H1 (cell line): Measurements from ENCODE around the gene LIFR. TPM values are rescaled to one million over a fixed set of nuclear protein-coding genes. Genes with fewer than 3 reads are reported as not detected.

Experiments used
- CTCF ChIA-PET: fragments of 300-600 bp; sonication (Branson Sonifier 250); formaldehyde crosslinking; loops from one replicate; lab custom pipeline; 2021; ENCODE audit not compliant: partially characterized antibody; lab: Charles Lee
- POLR2A ChIA-PET: fragments of 300-600 bp; sonication (Branson Sonifier 250); formaldehyde crosslinking; loops from one replicate; lab custom pipeline; 2021; ENCODE audit warnings: inconsistent platforms; ENCODE audit not compliant: partially characterized antibody; lab: Charles Lee
- DNase-seq, 2 experiments: peaks; one replicate each; pipeline versions ENCODE4 v3.0.0 to v3.0.0-alpha.2; 2010 to 2022; ENCODE audit warnings: low spot score in 2 of 2, low read depth in 1 of 2, mixed read lengths in 1 of 2
- FAIRE-seq: peaks from 2 replicates; lab custom pipeline; 2011; peaks lifted over from hg19 to GRCh38; lab: Jason Lieb, UNC
- H2AFZ ChIP-seq: 2 replicates; pipeline ENCODE4 v1.8.1; 2012; ENCODE audit warnings: low read length, inconsistent platforms
- H2AK5ac ChIP-seq: 2 replicates; pipeline ENCODE4 v1.6.1; 2013; ENCODE audit warnings: low read depth, low read length
- H2BK120ac ChIP-seq: replicated peaks from 2 replicates; pipeline ENCODE3; 2013; ENCODE audit warnings: low read depth, low read length, inconsistent platforms
- H2BK12ac ChIP-seq: 2 replicates; pipeline ENCODE4 v1.6.1; 2013; ENCODE audit warnings: low read depth, low read length
- H2BK15ac ChIP-seq: 2 replicates; pipeline ENCODE4 v1.6.1; 2013; ENCODE audit warnings: low read length
- H2BK20ac ChIP-seq: 2 replicates; pipeline ENCODE4 v1.6.1; 2013; ENCODE audit warnings: low read length
- H2BK5ac ChIP-seq: 2 replicates; pipeline ENCODE4 v1.6.1; 2013; ENCODE audit warnings: low read depth, low read length
- H3K14ac ChIP-seq: 2 replicates; pipeline ENCODE4 v1.6.1; 2013; ENCODE audit warnings: inconsistent platforms; ENCODE audit not compliant: insufficient read length
- H3K18ac ChIP-seq: 2 replicates; pipeline ENCODE4 v1.6.1; 2013; ENCODE audit warnings: low read length; ENCODE audit errors: extremely low read depth
- H3K23ac ChIP-seq: 2 replicates; pipeline ENCODE4 v1.6.1; 2013; ENCODE audit warnings: inconsistent platforms; ENCODE audit not compliant: insufficient read length
- H3K23me2 ChIP-seq: 2 replicates; pipeline ENCODE4 v1.6.1; 2013; ENCODE audit warnings: low read depth, low read length
- H3K27ac ChIP-seq: 2 replicates; pipeline ENCODE4 v1.6.1; 2011; ENCODE audit warnings: low read depth, low read length, inconsistent platforms
- H3K27me3 ChIP-seq, 4 experiments: replicated peaks in 1 of 4; 1 replicate in 1 of 4; 2 replicates in 3 of 4; pipeline versions ENCODE4 v1.6.1 to v1.8.1; 2011 to 2013; ENCODE audit warnings: low read length in 3 of 4, mild to moderate bottlenecking in 3 of 4, inconsistent platforms in 2 of 4, mixed read lengths in 2 of 4, moderate library complexity in 1 of 4; ENCODE audit not compliant: control insufficient read depth in 3 of 4, insufficient read depth in 3 of 4; ENCODE audit errors: extremely low read depth in 1 of 4
- H3K36me3 ChIP-seq, 4 experiments: 2 replicates each; pipeline versions ENCODE4 v1.6.1 to v1.8.1; 2011 to 2013; ENCODE audit warnings: mild to moderate bottlenecking in 4 of 4, low read length in 3 of 4, moderate library complexity in 2 of 4, control low read depth in 1 of 4, inconsistent platforms in 1 of 4; ENCODE audit not compliant: insufficient read depth in 4 of 4, control insufficient read depth in 2 of 4
- H3K4ac ChIP-seq: replicated peaks from 2 replicates; pipeline ENCODE3; 2013; ENCODE audit warnings: low read length, low read depth, mixed read lengths, inconsistent platforms; ENCODE audit not compliant: insufficient read length
- H3K4me1 ChIP-seq, 4 experiments: replicated peaks in 1 of 4; 1 replicate in 1 of 4; 2 replicates in 3 of 4; pipeline versions ENCODE4 v1.6.1 to v1.8.1; 2011 to 2013; ENCODE audit warnings: low read length in 3 of 4, inconsistent platforms in 2 of 4, mixed read lengths in 1 of 4; ENCODE audit not compliant: insufficient read depth in 4 of 4, control insufficient read depth in 3 of 4
- H3K4me2 ChIP-seq, 2 experiments: 2 replicates each; pipeline versions ENCODE4 v1.6.1 to v1.8.1; 2011 to 2013; ENCODE audit warnings: low read depth in 2 of 2, low read length in 2 of 2, control low read depth in 1 of 2, inconsistent platforms in 1 of 2, mild to moderate bottlenecking in 1 of 2; ENCODE audit not compliant: insufficient read depth in 1 of 2
- H3K4me3 ChIP-seq, 4 experiments: fragments of 200-600, 300-600 bp in 1 of 4; sonication (generic), shearing (Covaris generic), sonication (Bioruptor Twin) in 1 of 4; 2 replicates each; pipeline versions ENCODE4 v1.5.1 to v1.8.1; 2011 to 2016; ENCODE audit warnings: low read length in 4 of 4, low read depth in 3 of 4, control low read depth in 2 of 4, inconsistent platforms in 2 of 4, mild to moderate bottlenecking in 2 of 4, mixed read lengths in 1 of 4, moderate library complexity in 1 of 4; ENCODE audit not compliant: insufficient read depth in 2 of 4; ENCODE audit errors: extremely low read depth in 1 of 4
- H3K56ac ChIP-seq: replicated peaks from 2 replicates; pipeline ENCODE3; 2013; ENCODE audit warnings: low read depth, mild to moderate bottlenecking, mixed read lengths, low read length, inconsistent platforms; ENCODE audit not compliant: insufficient read length
- H3K79me1 ChIP-seq: 2 replicates; pipeline ENCODE4 v1.6.1; 2013; ENCODE audit warnings: low read depth, low read length, control low read depth
- H3K79me2 ChIP-seq, 2 experiments: 2 replicates each; pipeline versions ENCODE4 v1.6.1 to v1.8.1; 2012 to 2013; ENCODE audit warnings: low read length in 2 of 2, mild to moderate bottlenecking in 2 of 2, inconsistent platforms in 1 of 2; ENCODE audit not compliant: insufficient read depth in 2 of 2, control insufficient read depth in 1 of 2
- H3K9ac ChIP-seq, 4 experiments: replicated peaks in 1 of 4; 1 replicate in 1 of 4; 2 replicates in 3 of 4; pipeline versions ENCODE4 v1.6.1 to v1.8.1; 2011 to 2013; ENCODE audit warnings: low read depth in 3 of 4, low read length in 3 of 4, control low read depth in 2 of 4, mild to moderate bottlenecking in 2 of 4, moderate library complexity in 2 of 4, inconsistent platforms in 1 of 4; ENCODE audit errors: extremely low read depth in 1 of 4
- H3K9me3 ChIP-seq, 2 experiments: 2 replicates each; pipeline versions ENCODE4 v1.6.1 to v1.8.1; 2012 to 2013; ENCODE audit warnings: mild to moderate bottlenecking in 2 of 2, moderate library complexity in 2 of 2, control low read depth in 1 of 2, inconsistent platforms in 1 of 2, low read depth in 1 of 2, low read length in 1 of 2, mixed read lengths in 1 of 2; ENCODE audit not compliant: insufficient read depth in 2 of 2
- H4K20me1 ChIP-seq, 2 experiments: replicated peaks in 1 of 2; 2 replicates each; pipeline versions ENCODE3 to v1.8.1; 2011 to 2013; ENCODE audit warnings: inconsistent platforms in 2 of 2, low read length in 2 of 2, mild to moderate bottlenecking in 1 of 2; ENCODE audit not compliant: insufficient read depth in 2 of 2, control insufficient read depth in 1 of 2
- H4K5ac ChIP-seq: 2 replicates; pipeline ENCODE4 v1.6.1; 2013; ENCODE audit warnings: low read length, low read depth, mixed read lengths, inconsistent platforms; ENCODE audit not compliant: insufficient read length
- H4K8ac ChIP-seq: 2 replicates; pipeline ENCODE4 v1.8.0; 2013; ENCODE audit warnings: mild to moderate bottlenecking, moderate library complexity, low read length, inconsistent platforms; ENCODE audit not compliant: insufficient read depth; ENCODE audit errors: extremely low read depth
- H4K91ac ChIP-seq: replicated peaks from 2 replicates; pipeline ENCODE3; 2013; ENCODE audit warnings: low read length, mixed read lengths, inconsistent platforms; ENCODE audit not compliant: insufficient read length
- CHD2 ChIP-seq: IDR thresholded peaks from 2 replicates; pipeline ENCODE4 v1.6.1; 2012; ENCODE audit warnings: low read length, improper control_type of control experiment
- CREB1 ChIP-seq: IDR thresholded peaks from 2 replicates; pipeline ENCODE4 v1.6.1; 2012; ENCODE audit warnings: inconsistent platforms
- CTBP2 ChIP-seq: IDR thresholded peaks from 2 replicates; pipeline ENCODE4 v1.7.0; 2011; ENCODE audit warnings: borderline replicate concordance, mild to moderate bottlenecking, moderate library complexity, mixed read lengths, low read length; ENCODE audit not compliant: insufficient read depth, insufficient read length
- EP300 ChIP-seq, 2 experiments: IDR thresholded peaks; 1 replicate in 1 of 2; 2 replicates in 1 of 2; pipeline ENCODE4 v1.6.1; 2011 to 2012; ENCODE audit warnings: low read depth in 2 of 2, low read length in 2 of 2, mild to moderate bottlenecking in 2 of 2, borderline replicate concordance in 1 of 2, inconsistent platforms in 1 of 2, moderate library complexity in 1 of 2
- NRF1 ChIP-seq: IDR thresholded peaks from 2 replicates; pipeline ENCODE4 v1.6.1; 2011; ENCODE audit warnings: mild to moderate bottlenecking, low read depth, low read length, improper control_type of control experiment
- PHF8 ChIP-seq: fragments of 200-600 bp; sonication (generic); conservative IDR thresholded peaks from 2 replicates; pipeline ENCODE4 v1.7.1; 2012; ENCODE audit warnings: low read depth, mild to moderate bottlenecking, inconsistent platforms, low read length, moderate library complexity
- RAD21 ChIP-seq, 2 experiments: IDR thresholded peaks in 1 of 2; conservative IDR thresholded peaks in 1 of 2; 2 replicates each; pipeline ENCODE4 v1.6.1; 2011; ENCODE audit warnings: low read depth in 2 of 2, low read length in 2 of 2, improper control_type of control experiment in 1 of 2, inconsistent platforms in 1 of 2, mild to moderate bottlenecking in 1 of 2, moderate library complexity in 1 of 2
- RNF2 ChIP-seq: fragments of 200-900, 300-1000 bp; sonication (generic); IDR thresholded peaks from 2 replicates; pipeline ENCODE4 v1.7.1; 2016; ENCODE audit warnings: borderline replicate concordance, low read depth, mild to moderate bottlenecking, antibody characterized with exemption, low read length; ENCODE audit not compliant: poor library complexity, severe bottlenecking; ENCODE audit errors: missing control alignments
- SP1 ChIP-seq: IDR thresholded peaks from 2 replicates; pipeline ENCODE4 v1.6.1; 2011; ENCODE audit warnings: low read depth, low read length
- TAF7 ChIP-seq: optimal IDR thresholded peaks from 2 replicates; pipeline ENCODE3; 2011; ENCODE audit warnings: low read depth, mild to moderate bottlenecking, inconsistent platforms, low read length, moderate library complexity, borderline replicate concordance
- WGBS, 2 experiments: shearing (Covaris generic) in 1 of 2; methylation state at CpG; one replicate each; pipeline versions ENCODE4 v1.1.6 to v1.1.7; 2013 to 2015; ENCODE audit warnings: low lambda C conversion rate in 2 of 2, mixed read lengths in 2 of 2, inconsistent platforms in 1 of 2, low coverage in 1 of 2, missing lambda C conversion rate in 1 of 2; ENCODE audit not compliant: insufficient replicate concordance in 2 of 2, insufficient coverage in 1 of 2, insufficient read length in 1 of 2; ENCODE audit errors: extremely low coverage in 1 of 2, missing lambda C conversion rate in 1 of 2; 5-methylcytosine and 5-hydroxymethylcytosine counted together
- polyA plus RNA-seq, 7 experiments: library from polyadenylated mRNA; depleted of rRNA in 3 of 7; stranded (reverse) in 5 of 7; unstranded in 2 of 7; fragments of >200 nt in 5 of 7; fragments of 200-250 nt in 2 of 7; gene quantifications; 1 replicate in 5 of 7; 2 replicates in 1 of 7; 4 replicates in 1 of 7; pipeline versions ENCODE4 v1.2.1 to v1.2.3, GENCODE V29; 2011 to 2013; ENCODE audit warnings: missing spikeins in 2 of 7, mixed read lengths in 2 of 7
- total RNA-seq: library from RNA; stranded (reverse); fragmentation: NEBNext Ultra II Directional; extraction: Animal tissue kit (Norgen Biotek cat#: 25700); gene quantifications from 2 replicates; pipeline ENCODE4 v1.2.1, GENCODE V29; 2021
- TF ChIP-seq, protein P1 (sequence below): IDR thresholded peaks from 2 replicates; pipeline ENCODE4 v1.6.1; 2012; ENCODE audit warnings: inconsistent platforms

LIFR gene
- total and polyA plus RNA-seq, 2 of the 8 experiments (the other 6 are each of a cell fraction or from before 2014, with no cell fraction given), result 2.0 to 18.9 TPM

DNA sequence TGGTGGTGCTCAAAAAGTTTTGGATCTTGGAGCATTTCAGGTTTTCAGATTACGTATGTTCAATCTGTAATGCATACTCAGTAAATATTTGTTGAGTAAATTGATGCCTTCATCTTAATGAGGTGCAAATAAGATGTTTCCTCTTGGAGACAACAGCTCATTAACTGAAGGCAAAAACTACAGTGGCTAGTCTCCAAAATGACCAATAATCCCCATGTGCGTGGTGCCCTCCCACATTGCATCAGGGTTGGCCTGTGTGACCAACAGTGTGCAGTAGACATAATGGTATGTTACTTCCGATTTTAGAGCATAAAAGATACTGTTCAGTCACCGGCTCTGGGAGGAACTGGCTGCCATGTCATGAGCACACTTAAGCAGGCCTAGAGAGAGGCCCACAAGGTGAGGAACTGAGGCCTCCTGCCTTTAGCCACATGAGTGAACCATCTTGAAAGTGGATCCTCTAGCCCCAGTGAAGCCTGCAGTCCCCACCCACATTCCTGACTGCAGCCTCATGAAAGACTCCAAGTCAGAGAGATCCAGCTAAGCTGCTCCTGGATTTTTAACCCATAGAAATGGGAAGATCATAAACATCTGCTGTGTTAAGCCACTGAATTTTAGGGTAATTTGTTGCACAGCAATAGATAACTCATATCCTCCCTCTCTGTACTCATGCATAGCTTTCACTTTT is 55.7 kb downstream of the LIFR start:
- Histone ChIP-seq H3K18ac (no peak overlapping the region), H3K79me2 (no peaks in the 10 kb centered on the region), H2BK15ac (no peak overlapping the region), H3K27me3 (no peaks in the 10 kb centered on the region), H3K27ac (no peak overlapping the region), H3K9ac (no peak overlapping the region), H4K8ac (no peak overlapping the region; the same call in 1 of the 2 replicates), H3K56ac (no peak overlapping the region), H3K4me3 (no peak overlapping the region), H2BK120ac (no peak overlapping the region), H3K9me3 (no peaks in the 10 kb centered on the region), H4K20me1 (no peaks in the 10 kb centered on the region), H4K5ac (no peak overlapping the region), H3K23me2 (peaks cover 2% of the 10 kb centered on the region; the same call in 1 of the 2 replicates), H3K4ac (no peak overlapping the region), H2AK5ac (no peak overlapping the region), H2BK12ac (no peak overlapping the region), H4K91ac (no peak overlapping the region), H2BK5ac (no peak overlapping the region), H3K36me3 (peaks cover 0 to 10% (median 0%) of the 10 kb centered on the region in 4 experiments; a peak in 2 of 8 replicates), H3K23ac (no peak overlapping the region), H3K4me2 (no peak overlapping the region), H2BK20ac (no peak overlapping the region), H3K79me1 (no peaks in the 10 kb centered on the region), H3K4me1 (no peaks in the 10 kb centered on the region; a peak in 1 of 7 replicates), H2AFZ (no peak overlapping the region), H3K14ac (no peak overlapping the region)
- DNase-seq (no peak), FAIRE-seq (no peak)
- ChIA-PET CTCF (interaction anchor here (0.9 to 1.6 kb wide), 3 partner anchors 21 to 233 kb away, joined by 3 to 4 read pairs (median 4); no protein-coding TSS in a partner anchor), POLR2A (no interaction called here)
- 96% methylated on average over 4 of the region's 4 CpGs; no CpG with 5 or more reads in 1 of the 2 experiments for WGBS, 2 experiments
- TF ChIP-seq NRF1 (no peak), RNF2 (no peak), TAF7 (no peak), CHD2 (no peak), PHF8 (no peak), CREB1 (no peak), EP300 (IDR thresholded peaks at IDR 0.05; ENCODE audit: borderline replicate concordance in 1 of 2, low read depth in 2 of 2, low read length in 2 of 2) (no peak), CTBP2 (no peak), RAD21 (IDR thresholded peaks at IDR 0.05 in 1 of 2, conservative IDR thresholded peaks at IDR 0.05 in 1 of 2; ENCODE audit: low read depth in 2 of 2, low read length in 2 of 2) (no peak), SP1 (no peak)
- TF ChIP-seq, protein P1, sequence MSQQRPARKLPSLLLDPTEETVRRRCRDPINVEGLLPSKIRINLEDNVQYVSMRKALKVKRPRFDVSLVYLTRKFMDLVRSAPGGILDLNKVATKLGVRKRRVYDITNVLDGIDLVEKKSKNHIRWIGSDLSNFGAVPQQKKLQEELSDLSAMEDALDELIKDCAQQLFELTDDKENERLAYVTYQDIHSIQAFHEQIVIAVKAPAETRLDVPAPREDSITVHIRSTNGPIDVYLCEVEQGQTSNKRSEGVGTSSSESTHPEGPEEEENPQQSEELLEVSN, result no peak
